ENCODE measurements around the gene UBAC1.
A peak's percentile ranks its signal among the peaks of the same experiment; 100 is the strongest.

UBAC1 gene

GRCh38 chr9:135990468-135991429, 29.6 kb upstream of the UBAC1 start:
- no peak for TF ChIP-seq TAF1 (IDR thresholded peaks at IDR 0.05; ENCODE audit: low read depth)
- TF ChIP-seq CREB1 (IDR thresholded peaks at IDR 0.05; ENCODE audit: low read depth), result no peak
- no peak for TF ChIP-seq FOXM1 (IDR thresholded peaks at IDR 0.05; ENCODE audit: borderline replicate concordance, low read depth)
- no peak for TF ChIP-seq ZBTB7A (IDR thresholded peaks at IDR 0.05; ENCODE audit: low read depth)
- TF ChIP-seq MAX (IDR thresholded peaks at IDR 0.05), result no peak
- no peak for TF ChIP-seq TEAD4 (IDR thresholded peaks at IDR 0.05)
- TF ChIP-seq USF1 (IDR thresholded peaks at IDR 0.05), result no peak
- no peak for TF ChIP-seq REST (IDR thresholded peaks at IDR 0.05; ENCODE audit: low read depth)
- TF ChIP-seq YY1 (IDR thresholded peaks at IDR 0.05; ENCODE audit: low read depth), result no peak
- TF ChIP-seq EGR1 (IDR thresholded peaks at IDR 0.05), result no peak
- no peak for TF ChIP-seq NFIC (IDR thresholded peaks at IDR 0.05)
- TF ChIP-seq RAD21 (IDR thresholded peaks at IDR 0.05; ENCODE audit: low read depth), result no peak
- TF ChIP-seq CEBPB (IDR thresholded peaks at IDR 0.05), result no peak
- no peak for TF ChIP-seq TCF12 (IDR thresholded peaks at IDR 0.05; ENCODE audit: low read depth)
- no peak for TF ChIP-seq EP300 (IDR thresholded peaks at IDR 0.05; ENCODE audit: borderline replicate concordance)

- TF ChIP-seq USF1 (IDR thresholded peaks at IDR 0.05), result no peak
- TF ChIP-seq ZBTB7A (IDR thresholded peaks at IDR 0.05; ENCODE audit: low read depth), result no peak
- TF ChIP-seq FOXM1 (IDR thresholded peaks at IDR 0.05; ENCODE audit: borderline replicate concordance, low read depth), result no peak
- no peak for TF ChIP-seq RAD21 (IDR thresholded peaks at IDR 0.05; ENCODE audit: low read depth)
- TF ChIP-seq MAX (IDR thresholded peaks at IDR 0.05), result 0 out of 2 replicates have a peak, but pooled peaks have one; percentile 8
- TF ChIP-seq EP300 (IDR thresholded peaks at IDR 0.05; ENCODE audit: borderline replicate concordance), result no peak
- TF ChIP-seq YY1 (IDR thresholded peaks at IDR 0.05; ENCODE audit: low read depth), result no peak
Measured at GRCh38 chr9:135989722-135990467, 28.7 kb upstream of the UBAC1 start.

GRCh38 chr9:135989157-135989556, 28.0 kb upstream of the UBAC1 start:
- TF ChIP-seq TAF1 (IDR thresholded peaks at IDR 0.05; ENCODE audit: low read depth), result no peak
- TF ChIP-seq CEBPB (IDR thresholded peaks at IDR 0.05), result no peak
- no peak for TF ChIP-seq MAX (IDR thresholded peaks at IDR 0.05)
- no peak for TF ChIP-seq ZBTB7A (IDR thresholded peaks at IDR 0.05; ENCODE audit: low read depth)
- no peak for TF ChIP-seq USF1 (IDR thresholded peaks at IDR 0.05)
- no peak for TF ChIP-seq TEAD4 (IDR thresholded peaks at IDR 0.05)
- no peak for TF ChIP-seq TCF12 (IDR thresholded peaks at IDR 0.05; ENCODE audit: low read depth)
- TF ChIP-seq EP300 (IDR thresholded peaks at IDR 0.05; ENCODE audit: borderline replicate concordance), result no peak
- TF ChIP-seq REST (IDR thresholded peaks at IDR 0.05; ENCODE audit: low read depth), result no peak
- TF ChIP-seq EGR1 (IDR thresholded peaks at IDR 0.05), result no peak
- no peak for TF ChIP-seq CREB1 (IDR thresholded peaks at IDR 0.05; ENCODE audit: low read depth)
- TF ChIP-seq RAD21 (IDR thresholded peaks at IDR 0.05; ENCODE audit: low read depth), result no peak
- TF ChIP-seq NFIC (IDR thresholded peaks at IDR 0.05), result no peak
- no peak for TF ChIP-seq FOXM1 (IDR thresholded peaks at IDR 0.05; ENCODE audit: borderline replicate concordance, low read depth)
- TF ChIP-seq YY1 (IDR thresholded peaks at IDR 0.05; ENCODE audit: low read depth), result no peak

GRCh38 chr9:135988493-135988892, 27.3 kb upstream of the UBAC1 start:
- TF ChIP-seq ZBTB7A (IDR thresholded peaks at IDR 0.05; ENCODE audit: low read depth) (no peak), TEAD4 (IDR thresholded peaks at IDR 0.05) (no peak)

Data from Ishikawa (cell line).